Dermis microvascular lymphatic vessel endothelial cell (primary cell): ENCODE results near the gene PARP9. TPM values are rescaled to one million over a fixed set of nuclear protein-coding genes. Genes with fewer than 3 reads are reported as not detected.
A peak's percentile ranks its signal among the peaks of the same experiment; 100 is the strongest.

Source experiments
- DNase-seq, 2 donors: peaks; one replicate each; pipeline versions ENCODE4 v3.0.0 to v3.0.0-alpha.2; 2010; ENCODE audit warnings: low read depth in 2 of 2
- total RNA-seq: library from RNA; depleted of rRNA; stranded (reverse); fragments of >200 nt; gene quantifications from 2 replicates; pipeline ENCODE4 v1.2.1, GENCODE V29; 2014

PARP9 gene
- 12.4 and 13.6 TPM in 2 replicates for total RNA-seq

GRCh38 chr3:122564155-122564912 lies at the start of gene PARP9, which contains the start of gene DTX3L:
Gene PARP9 (minus strand): TSS chr3:122564300. CDS start chr3:122559620, 4,680 bp downstream.
Gene DTX3L (plus strand): TSS chr3:122564338. CDS start chr3:122564427, 89 bp downstream.
- peak; percentile 67 to 83 for DNase-seq

GRCh38 chr3:122612696-122613095 lies 48.6 kb upstream of the PARP9 start:
- peak in 1 of 2 donors; percentile 15 for DNase-seq

- DNase-seq: peak in 1 of 2 donors; percentile 63
Observed at GRCh38 chr3:122609798-122610559, 45.9 kb upstream of the PARP9 start.

DNA sequence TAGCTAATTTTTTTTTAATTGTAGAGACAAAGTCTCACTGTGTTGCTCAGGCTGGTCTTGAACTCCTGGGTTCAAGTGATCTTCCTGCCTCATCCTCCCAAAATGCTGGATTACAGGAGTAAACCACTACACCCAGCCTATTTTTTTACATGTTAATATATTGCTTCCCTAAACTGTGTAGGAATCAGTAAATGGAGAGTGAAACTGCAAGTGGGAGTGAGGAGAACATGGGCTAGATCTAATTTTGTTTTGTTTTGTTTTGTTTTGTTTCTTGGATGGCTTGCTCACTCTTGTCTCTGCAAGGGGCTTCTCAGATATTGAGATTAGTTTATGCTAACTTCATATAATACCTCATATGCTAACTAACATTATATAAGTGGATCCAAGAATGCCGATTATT lies 44.8 kb upstream of the PARP9 start:
- no peak for DNase-seq

GRCh38 chr3:122606330-122606729 lies 42.2 kb upstream of the PARP9 start:
- no peak for DNase-seq

DNA sequence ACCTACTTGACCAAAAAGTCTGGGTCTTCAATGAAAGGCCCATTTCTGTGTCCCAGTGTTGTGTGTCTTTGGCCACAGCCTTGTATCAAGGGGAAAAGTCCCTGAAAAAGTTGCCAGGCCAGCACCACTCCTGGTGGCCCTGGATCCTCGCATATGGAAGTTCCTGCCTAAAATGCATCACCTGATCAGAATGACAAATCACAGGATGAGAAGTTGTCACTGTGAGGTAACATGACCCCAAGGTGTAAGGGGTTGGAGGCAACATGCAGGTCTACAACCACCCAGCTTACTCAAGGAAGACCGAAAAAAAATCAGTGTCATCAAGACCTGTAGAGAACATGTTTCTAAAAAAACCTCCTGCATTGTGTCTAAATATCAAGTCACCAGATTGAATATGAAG lies 39.0 kb upstream of the PARP9 start:
- no peak for DNase-seq

DNA sequence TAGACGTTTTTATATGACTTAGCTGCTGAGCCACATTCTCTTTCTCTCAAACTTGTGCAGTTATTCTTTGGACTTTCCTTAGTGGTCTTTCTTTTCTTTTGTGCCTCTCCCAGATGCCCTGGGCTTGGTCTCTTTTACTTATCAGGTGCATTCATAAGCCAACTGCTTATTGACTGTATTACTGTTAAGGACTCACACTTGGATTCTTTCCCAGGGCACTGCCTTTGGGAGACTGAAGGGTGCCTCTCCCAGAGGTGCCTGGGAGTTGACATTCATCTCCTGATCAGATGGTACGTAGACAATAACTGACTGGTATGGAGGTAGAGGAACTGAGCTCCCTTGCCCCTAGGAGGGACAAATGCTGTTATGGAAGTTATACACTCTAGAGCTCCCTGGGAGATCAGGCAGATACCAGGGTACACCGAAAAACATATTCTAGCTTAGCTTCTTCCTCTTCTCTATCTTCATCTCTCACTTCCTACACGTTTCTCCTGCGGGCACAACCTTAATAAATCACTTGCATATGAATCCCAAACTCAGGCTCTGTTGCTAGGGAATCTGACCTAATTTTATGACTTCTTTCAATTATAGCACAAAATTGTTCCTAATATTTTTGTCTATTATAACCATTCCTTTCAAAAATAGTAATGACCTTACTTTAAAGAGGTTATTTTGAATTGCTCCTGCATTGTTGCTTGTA lies 38.1 kb upstream of the PARP9 start:
- DNase-seq: no peak

DNA sequence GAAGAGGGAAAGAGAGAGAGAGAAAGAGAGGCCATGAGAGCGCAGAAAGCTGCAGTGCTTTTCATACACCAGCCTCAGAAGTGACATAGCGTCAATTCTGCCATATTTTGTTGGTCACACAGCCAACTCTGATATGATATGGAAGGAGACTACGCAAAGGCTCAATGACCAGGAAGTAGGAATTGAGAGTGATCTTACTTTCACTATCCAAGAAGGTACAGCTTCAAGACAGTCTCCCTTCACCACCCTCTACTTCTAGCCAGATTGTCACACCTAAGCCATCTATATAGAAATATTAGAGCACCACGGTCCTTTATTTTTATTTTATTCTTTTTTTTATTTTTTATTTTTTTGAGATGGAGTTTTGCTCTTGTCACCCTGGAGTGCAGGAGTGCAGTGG lies 34.5 kb upstream of the PARP9 start:
- DNase-seq: no peak

DNA sequence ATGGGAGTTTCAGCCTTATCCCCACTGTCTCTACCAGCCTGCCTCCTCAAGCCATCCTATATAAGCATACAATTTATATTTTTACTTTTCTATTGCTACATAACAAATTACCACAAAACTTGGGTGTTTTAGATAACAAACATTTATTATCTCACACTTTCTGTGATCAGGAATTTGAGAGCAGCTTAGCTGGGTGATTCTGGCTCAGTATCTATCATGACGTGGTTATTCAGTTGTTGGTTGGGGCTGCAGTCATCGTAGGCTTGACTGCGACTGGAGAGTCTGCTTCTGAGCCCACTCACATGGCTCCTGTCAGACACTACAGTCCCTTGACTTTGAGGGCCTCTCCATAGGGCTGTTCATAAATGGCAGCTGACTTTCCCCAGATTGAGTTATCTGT lies 34.1 kb upstream of the PARP9 start:
- DNase-seq: no peak

- DNase-seq: no peak
Observed at GRCh38 chr3:122594025-122594424, 29.9 kb upstream of the PARP9 start.

- DNase-seq: no peak
Observed at GRCh38 chr3:122590610-122591009, 26.5 kb upstream of the PARP9 start.

GRCh38 chr3:122589297-122589696 lies 25.2 kb upstream of the PARP9 start:
- no peak for DNase-seq

DNA sequence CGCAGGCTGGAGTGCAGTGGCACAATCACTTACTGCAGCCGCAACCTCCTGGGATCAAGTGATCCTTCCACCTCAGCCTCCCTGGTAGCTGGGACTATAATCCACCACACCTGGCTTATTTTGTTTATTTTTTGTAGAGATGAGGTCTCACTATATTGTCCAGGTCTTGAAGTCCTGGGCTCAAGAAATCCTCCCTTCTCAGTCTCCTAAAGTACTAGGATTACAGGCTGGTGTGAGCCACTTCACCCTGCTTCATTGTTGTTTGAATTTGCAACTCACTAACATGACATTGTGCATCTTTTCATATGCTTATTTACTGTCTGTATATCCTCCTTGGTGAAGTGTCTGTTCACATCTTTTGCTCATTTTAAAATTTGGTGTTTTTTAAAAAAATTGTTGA lies 23.5 kb upstream of the PARP9 start:
- DNase-seq: no peak

GRCh38 chr3:122586773-122587485 lies 22.8 kb upstream of the PARP9 start:
- no peak for DNase-seq

DNA sequence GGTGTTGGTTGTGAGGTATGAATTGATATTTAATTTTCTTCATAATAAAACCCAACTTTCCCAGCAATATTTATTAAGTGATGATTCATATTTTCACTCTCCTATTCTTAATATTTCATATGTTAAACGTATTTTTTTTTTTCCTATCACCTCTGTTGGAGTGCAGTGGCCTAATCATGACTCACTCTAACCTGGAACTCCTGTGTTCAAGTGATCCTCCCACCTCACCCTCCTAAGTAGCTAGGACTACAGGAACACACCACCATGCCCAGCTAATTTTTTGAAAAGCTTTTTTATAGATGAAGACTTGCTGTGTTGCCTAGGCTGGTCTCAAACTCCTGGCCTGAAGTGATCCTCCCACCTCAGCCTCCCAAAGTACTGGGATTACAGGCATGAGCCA lies 22.0 kb upstream of the PARP9 start:
- DNase-seq: no peak

GRCh38 chr3:122582390-122582789 lies 18.3 kb upstream of the PARP9 start:
- DNase-seq: no peak

GRCh38 chr3:122581622-122582021 lies 17.5 kb upstream of the PARP9 start:
- no peak for DNase-seq

GRCh38 chr3:122580470-122580869 lies 16.4 kb upstream of the PARP9 start:
- peak in 1 of 2 donors; percentile 47 for DNase-seq

DNA sequence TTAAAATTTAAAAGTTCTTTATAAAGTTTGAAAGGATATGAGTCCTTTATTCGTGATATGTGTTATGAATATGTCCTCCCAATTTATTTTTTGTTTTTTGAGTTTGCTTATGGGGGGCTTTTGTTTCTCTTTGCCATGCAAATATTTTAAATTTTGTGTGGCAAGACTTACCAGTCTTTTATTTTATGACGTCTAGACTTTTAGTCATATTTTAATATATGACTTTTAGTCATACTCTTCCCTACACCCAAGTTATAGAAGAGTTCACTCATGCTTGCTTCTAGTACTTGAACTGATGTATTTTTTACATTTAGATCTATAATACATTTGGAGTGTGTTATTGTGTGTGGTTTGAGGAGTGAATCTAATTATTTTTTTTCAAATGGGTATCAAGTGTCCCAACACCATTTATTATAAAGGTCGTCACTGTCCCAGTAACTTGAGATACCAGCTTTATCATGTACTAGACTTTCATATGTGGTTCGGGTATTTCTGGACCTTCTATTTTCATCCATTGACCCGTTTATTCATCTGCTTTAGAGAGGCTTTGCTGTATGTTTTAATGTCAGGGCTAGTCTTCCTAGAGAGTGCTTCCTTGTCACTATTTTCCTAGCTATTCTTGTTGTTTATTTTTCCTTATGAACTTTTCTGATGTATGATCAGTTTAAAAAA lies 14.1 kb upstream of the PARP9 start:
- no peak for DNase-seq

DNA sequence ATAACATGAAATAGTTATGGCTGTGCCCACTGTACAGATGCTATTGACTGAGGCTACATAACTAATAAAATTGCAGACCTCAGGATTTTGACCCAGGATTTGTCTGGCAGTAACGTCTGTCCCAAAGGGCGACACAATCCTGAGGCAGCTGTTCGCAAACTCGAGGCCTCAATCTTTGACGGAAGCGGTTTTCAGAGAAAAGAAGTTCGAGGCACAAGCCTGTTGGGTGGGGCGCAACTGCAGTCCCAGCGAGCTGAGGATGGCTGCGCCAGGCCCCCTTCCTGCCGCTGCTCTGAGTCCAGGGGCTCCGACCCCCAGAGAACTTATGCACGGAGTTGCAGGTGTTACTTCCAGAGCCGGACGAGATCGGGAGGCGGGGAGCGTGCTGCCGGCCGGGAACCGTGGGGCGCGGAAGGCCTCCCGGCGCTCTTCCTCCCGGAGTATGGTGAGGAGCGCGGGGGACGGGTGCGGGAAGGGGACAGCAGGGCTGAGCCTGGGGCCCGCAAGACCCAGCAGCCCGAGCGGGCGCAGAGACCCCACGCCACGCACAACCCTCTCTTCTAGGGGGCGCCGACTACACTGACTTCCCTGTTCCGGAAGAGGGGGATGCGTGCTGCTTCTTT lies 13.4 kb upstream of the PARP9 start, which contains the start of gene PARP15:
Gene PARP15 (plus strand): TSS at position 242 of the 623 bp plus-strand sequence. CDS start 18 bp downstream, at position 260.
- DNase-seq: peak in 1 of 2 donors; percentile 27
